H9 (cell line): Measurements from ENCODE around the gene ZNF652. TPM values are rescaled to one million over a fixed set of nuclear protein-coding genes. Genes with fewer than 3 reads are reported as not detected.

Experiments used
- DNase-seq: peaks from one replicate; pipeline ENCODE4 v3.0.0-alpha.2; 2017
- H2AFZ ChIP-seq: one replicate; pipeline ENCODE4 v1.6.1; 2013; ENCODE audit warnings: mild to moderate bottlenecking, low read length, control low read depth, moderate library complexity
- H2AK5ac ChIP-seq: 2 replicates; pipeline ENCODE4 v1.6.1; 2013; ENCODE audit warnings: low read length, control low read depth, mixed read lengths; ENCODE audit not compliant: insufficient read length
- H2BK120ac ChIP-seq: one replicate; pipeline ENCODE4 v1.6.1; 2013; ENCODE audit warnings: low read depth, mild to moderate bottlenecking, low read length, control low read depth, inconsistent platforms; ENCODE audit not compliant: poor library complexity, severe bottlenecking
- H2BK12ac ChIP-seq: 2 replicates; pipeline ENCODE4 v1.6.1; 2013; ENCODE audit warnings: low read length, control low read depth, mixed read lengths, low read depth; ENCODE audit not compliant: insufficient read length
- H2BK15ac ChIP-seq: 2 replicates; pipeline ENCODE4 v1.6.1; 2013; ENCODE audit warnings: low read depth, low read length, control low read depth
- H2BK20ac ChIP-seq: one replicate; pipeline ENCODE4 v1.6.1; 2013; ENCODE audit warnings: low read depth, mild to moderate bottlenecking, low read length, control low read depth, inconsistent platforms; ENCODE audit not compliant: poor library complexity, severe bottlenecking
- H2BK5ac ChIP-seq: 2 replicates; pipeline ENCODE4 v1.6.1; 2013; ENCODE audit warnings: low read length, control low read depth, mixed read lengths; ENCODE audit not compliant: insufficient read length
- H3K14ac ChIP-seq: 2 replicates; pipeline ENCODE4 v1.6.1; 2013; ENCODE audit warnings: low read length, control low read depth; ENCODE audit not compliant: insufficient read depth
- H3K18ac ChIP-seq: 2 replicates; pipeline ENCODE4 v1.6.1; 2013; ENCODE audit warnings: low read depth, mild to moderate bottlenecking, mixed read lengths, low read length, control low read depth; ENCODE audit not compliant: insufficient read length
- H3K23ac ChIP-seq: 2 replicates; pipeline ENCODE4 v1.6.1; 2013; ENCODE audit warnings: low read length, control low read depth, mixed read lengths, low read depth; ENCODE audit not compliant: insufficient read length
- H3K23me2 ChIP-seq: 2 replicates; pipeline ENCODE4 v1.6.1; 2013; ENCODE audit warnings: low read depth, mild to moderate bottlenecking, mixed read lengths, low read length, control low read depth; ENCODE audit not compliant: insufficient read length, poor library complexity, severe bottlenecking
- H3K27ac ChIP-seq: 2 replicates; pipeline ENCODE4 v1.5.1; 2013; ENCODE audit warnings: low read length, control low read depth, mixed read lengths, low read depth; ENCODE audit not compliant: insufficient read length
- H3K27me3 ChIP-seq: 2 replicates; pipeline ENCODE4 v1.6.1; 2013; ENCODE audit warnings: low read length, control low read depth, inconsistent platforms; ENCODE audit not compliant: insufficient read depth
- H3K4ac ChIP-seq: 2 replicates; pipeline ENCODE4 v1.6.1; 2013; ENCODE audit warnings: low read depth, mild to moderate bottlenecking, control low read depth, inconsistent platforms, low read length, moderate library complexity
- H3K4me1 ChIP-seq: 2 replicates; pipeline ENCODE4 v1.6.1; 2013; ENCODE audit warnings: low read length, control low read depth, inconsistent platforms; ENCODE audit not compliant: insufficient read depth
- H3K4me2 ChIP-seq: 2 replicates; pipeline ENCODE4 v1.6.1; 2013; ENCODE audit warnings: low read length, control low read depth, mixed read lengths; ENCODE audit not compliant: insufficient read length, insufficient read depth
- H3K56ac ChIP-seq: 2 replicates; pipeline ENCODE4 v1.6.1; 2013; ENCODE audit warnings: low read depth, mild to moderate bottlenecking, mixed read lengths, low read length, control low read depth; ENCODE audit not compliant: insufficient read length
- H3K79me1 ChIP-seq: 2 replicates; pipeline ENCODE4 v1.6.1; 2013; ENCODE audit warnings: low read depth, mild to moderate bottlenecking, moderate library complexity, low read length, control low read depth, inconsistent platforms; ENCODE audit not compliant: insufficient read depth, poor library complexity, severe bottlenecking
- H3K79me2 ChIP-seq: 2 replicates; pipeline ENCODE4 v1.6.1; 2013; ENCODE audit warnings: low read length, control low read depth, inconsistent platforms; ENCODE audit not compliant: insufficient read depth
- H3K9ac ChIP-seq: 2 replicates; pipeline ENCODE4 v1.6.1; 2013; ENCODE audit warnings: low read length, control low read depth, mixed read lengths; ENCODE audit not compliant: insufficient read length; ENCODE audit errors: extremely low read depth
- H3K9me3 ChIP-seq: one replicate; pipeline ENCODE4 v1.6.1; 2013; ENCODE audit warnings: low read depth, low read length, inconsistent platforms; ENCODE audit not compliant: control insufficient read depth
- H3T11ph ChIP-seq: one replicate; pipeline ENCODE4 v1.6.1; 2013; ENCODE audit warnings: mild to moderate bottlenecking, low read length, control low read depth, inconsistent platforms
- H4K20me1 ChIP-seq: one replicate; pipeline ENCODE4 v1.6.1; 2013; ENCODE audit not compliant: control insufficient read depth, insufficient read length, insufficient read depth
- H4K5ac ChIP-seq: 2 replicates; pipeline ENCODE4 v1.6.1; 2013; ENCODE audit warnings: low read depth, mild to moderate bottlenecking, mixed read lengths, low read length, control low read depth; ENCODE audit not compliant: insufficient read length
- H4K8ac ChIP-seq: replicated peaks from 2 replicates; pipeline ENCODE4 v1.6.1; 2013; ENCODE audit warnings: low read length, control low read depth, mixed read lengths, low read depth; ENCODE audit not compliant: insufficient read length
- H4K91ac ChIP-seq: 2 replicates; pipeline ENCODE4 v1.6.1; 2013; ENCODE audit warnings: low read depth, mild to moderate bottlenecking, moderate library complexity, mixed read lengths, low read length, control low read depth; ENCODE audit not compliant: insufficient read length
- H3K27ac Mint-ChIP-seq, 3 experiments: 2 replicates in 2 of 3; 3 replicates in 1 of 3; pipeline ENCODE4 v1.8.0; 2020 to 2021; ENCODE audit warnings: mixed read lengths in 3 of 3, mild to moderate bottlenecking in 1 of 3, moderate library complexity in 1 of 3
- H3K27me3 Mint-ChIP-seq: 2 replicates; pipeline ENCODE4 v1.8.0; 2021; ENCODE audit warnings: low read depth, mild to moderate bottlenecking, moderate library complexity, mixed read lengths
- H3K36me3 Mint-ChIP-seq, 3 experiments: 2 replicates in 2 of 3; 3 replicates in 1 of 3; pipeline ENCODE4 v1.8.0; 2020 to 2021; ENCODE audit warnings: low read depth in 3 of 3, mixed read lengths in 3 of 3; ENCODE audit not compliant: insufficient read depth in 1 of 3
- H3K4me1 Mint-ChIP-seq, 2 experiments: 2 replicates each; pipeline ENCODE4 v1.8.0; 2020; ENCODE audit warnings: mixed read lengths in 2 of 2
- H3K4me3 Mint-ChIP-seq, 2 experiments: 2 replicates in 1 of 2; 3 replicates in 1 of 2; pipeline ENCODE4 v1.8.0; 2020 to 2021; ENCODE audit warnings: mild to moderate bottlenecking in 2 of 2, mixed read lengths in 2 of 2, moderate library complexity in 1 of 2
- H3K9me3 Mint-ChIP-seq, 2 experiments: 2 replicates in 1 of 2; 3 replicates in 1 of 2; pipeline ENCODE4 v1.8.0; 2020; ENCODE audit warnings: mild to moderate bottlenecking in 2 of 2, mixed read lengths in 2 of 2, moderate library complexity in 1 of 2
- WGBS: extraction: QIAGEN DNeasy Blood & Tissue Kit; methylation state at CpG from one replicate; pipeline ENCODE4 v1.1.7; 2013; ENCODE audit warnings: missing lambda C conversion rate, low lambda C conversion rate, mixed read lengths; ENCODE audit not compliant: insufficient read length; ENCODE audit errors: extremely low coverage; 5-methylcytosine and 5-hydroxymethylcytosine counted together
- total RNA-seq: library from RNA; stranded (reverse); gene quantifications from 2 replicates; pipeline ENCODE4 v1.2.1, GENCODE V29; 2021
- TF ChIP-seq, protein P1 (sequence below): fragments of 200-600 bp; sonication (generic); conservative IDR thresholded peaks from 3 replicates; pipeline ENCODE4 v1.8.0; 2021; ENCODE audit warnings: antibody characterized with exemption, mild to moderate bottlenecking

The ZNF652 gene
- total RNA-seq, 1 experiment from 2014 or later, result 33.6 TPM

DNA sequence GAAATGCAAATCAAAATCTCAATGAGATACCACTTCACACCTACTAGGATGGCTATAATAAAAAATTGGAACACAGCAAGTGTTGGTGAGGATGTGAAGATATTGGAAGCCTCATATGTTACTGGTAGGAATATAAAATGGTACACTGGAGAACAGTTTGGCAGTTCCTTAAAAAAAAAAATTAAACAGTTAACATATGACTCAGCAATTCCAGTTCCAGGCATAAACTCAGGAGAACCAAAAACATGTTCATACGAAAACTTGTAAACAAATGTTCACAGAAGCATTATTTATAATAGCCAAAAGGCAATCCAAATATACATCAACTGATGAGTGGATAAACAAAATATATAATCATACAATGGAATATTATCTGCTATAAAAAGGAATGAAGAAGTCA lies 28.2 kb downstream of the ZNF652 start:
- H3K27me3 Mint-ChIP-seq, result no peaks in the 10 kb centered on the region
- no peak overlapping the region for H2BK12ac ChIP-seq

More for the DNA sequence above, 28.2 kb downstream of the ZNF652 start:
- TF ChIP-seq, protein P1, sequence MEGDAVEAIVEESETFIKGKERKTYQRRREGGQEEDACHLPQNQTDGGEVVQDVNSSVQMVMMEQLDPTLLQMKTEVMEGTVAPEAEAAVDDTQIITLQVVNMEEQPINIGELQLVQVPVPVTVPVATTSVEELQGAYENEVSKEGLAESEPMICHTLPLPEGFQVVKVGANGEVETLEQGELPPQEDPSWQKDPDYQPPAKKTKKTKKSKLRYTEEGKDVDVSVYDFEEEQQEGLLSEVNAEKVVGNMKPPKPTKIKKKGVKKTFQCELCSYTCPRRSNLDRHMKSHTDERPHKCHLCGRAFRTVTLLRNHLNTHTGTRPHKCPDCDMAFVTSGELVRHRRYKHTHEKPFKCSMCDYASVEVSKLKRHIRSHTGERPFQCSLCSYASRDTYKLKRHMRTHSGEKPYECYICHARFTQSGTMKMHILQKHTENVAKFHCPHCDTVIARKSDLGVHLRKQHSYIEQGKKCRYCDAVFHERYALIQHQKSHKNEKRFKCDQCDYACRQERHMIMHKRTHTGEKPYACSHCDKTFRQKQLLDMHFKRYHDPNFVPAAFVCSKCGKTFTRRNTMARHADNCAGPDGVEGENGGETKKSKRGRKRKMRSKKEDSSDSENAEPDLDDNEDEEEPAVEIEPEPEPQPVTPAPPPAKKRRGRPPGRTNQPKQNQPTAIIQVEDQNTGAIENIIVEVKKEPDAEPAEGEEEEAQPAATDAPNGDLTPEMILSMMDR, result no peak
- H3K9me3 Mint-ChIP-seq, result no peaks in the 10 kb centered on the region
- H3K9ac ChIP-seq, result no peak overlapping the region
- no peak overlapping the region for H3K4me3 Mint-ChIP-seq
- no peaks in the 10 kb centered on the region for H3K9me3 ChIP-seq
- H2BK20ac ChIP-seq, result no peak overlapping the region
- DNase-seq, result no peak
- H3K27ac Mint-ChIP-seq, result no peak overlapping the region
- H3K4ac ChIP-seq, result no peak overlapping the region
- H3K4me1 ChIP-seq, result no peaks in the 10 kb centered on the region; the same call in 1 of the 2 replicates
- no peaks in the 10 kb centered on the region; the same call in 1 of the 2 replicates for H3K79me2 ChIP-seq
- no peak overlapping the region for H2AK5ac ChIP-seq
- no peak overlapping the region for H4K91ac ChIP-seq
- no peak overlapping the region for H3K23ac ChIP-seq
- H3K23me2 ChIP-seq, result no peaks in the 10 kb centered on the region
- peaks cover 0 to 2% (median 0%) of the 10 kb centered on the region in 3 experiments; a peak in 1 of 7 replicates for H3K36me3 Mint-ChIP-seq
- no peak overlapping the region for H3T11ph ChIP-seq
- H4K8ac ChIP-seq, result no peak overlapping the region
- no peak overlapping the region for H2BK15ac ChIP-seq
- no peak overlapping the region for H3K14ac ChIP-seq
- H2AFZ ChIP-seq, result no peak overlapping the region
- H3K4me2 ChIP-seq, result no peak overlapping the region
- no peak overlapping the region for H3K27ac ChIP-seq
- no peak overlapping the region for H2BK120ac ChIP-seq
- no peak overlapping the region for H4K5ac ChIP-seq
- H3K56ac ChIP-seq, result no peak overlapping the region
- H3K4me1 Mint-ChIP-seq, result peaks cover 12 to 16% of the 10 kb centered on the region in 2 experiments
- H3K79me1 ChIP-seq, result peaks cover 3% of the 10 kb centered on the region
- no peak overlapping the region for H2BK5ac ChIP-seq
- no peak overlapping the region for H3K18ac ChIP-seq
- no peaks in the 10 kb centered on the region for H4K20me1 ChIP-seq
- H3K27me3 ChIP-seq, result no peaks in the 10 kb centered on the region
- WGBS, result no CpG with 5 or more reads among the region's 1 CpG
